22Rv1 (cell line): ENCODE data around the gene RNLS.
"Not testable (repeated sequence)": the region's sequence is repeated elsewhere in the genome, so short reads cannot be mapped to it uniquely, and the experiment has no call there.

Experiments used
- ZFX ChIP-seq: fragments of 450-650 bp; IDR thresholded peaks from 2 replicates; pipeline ENCODE4 v1.6.1; 2017; ENCODE audit warnings: antibody characterized with exemption, borderline replicate concordance
- TF ChIP-seq, protein P1 (sequence below): fragments of 450-650 bp; IDR thresholded peaks from 2 replicates; pipeline ENCODE4 v1.5.1; 2017; ENCODE audit warnings: mild to moderate bottlenecking

- TF ChIP-seq, protein P1, sequence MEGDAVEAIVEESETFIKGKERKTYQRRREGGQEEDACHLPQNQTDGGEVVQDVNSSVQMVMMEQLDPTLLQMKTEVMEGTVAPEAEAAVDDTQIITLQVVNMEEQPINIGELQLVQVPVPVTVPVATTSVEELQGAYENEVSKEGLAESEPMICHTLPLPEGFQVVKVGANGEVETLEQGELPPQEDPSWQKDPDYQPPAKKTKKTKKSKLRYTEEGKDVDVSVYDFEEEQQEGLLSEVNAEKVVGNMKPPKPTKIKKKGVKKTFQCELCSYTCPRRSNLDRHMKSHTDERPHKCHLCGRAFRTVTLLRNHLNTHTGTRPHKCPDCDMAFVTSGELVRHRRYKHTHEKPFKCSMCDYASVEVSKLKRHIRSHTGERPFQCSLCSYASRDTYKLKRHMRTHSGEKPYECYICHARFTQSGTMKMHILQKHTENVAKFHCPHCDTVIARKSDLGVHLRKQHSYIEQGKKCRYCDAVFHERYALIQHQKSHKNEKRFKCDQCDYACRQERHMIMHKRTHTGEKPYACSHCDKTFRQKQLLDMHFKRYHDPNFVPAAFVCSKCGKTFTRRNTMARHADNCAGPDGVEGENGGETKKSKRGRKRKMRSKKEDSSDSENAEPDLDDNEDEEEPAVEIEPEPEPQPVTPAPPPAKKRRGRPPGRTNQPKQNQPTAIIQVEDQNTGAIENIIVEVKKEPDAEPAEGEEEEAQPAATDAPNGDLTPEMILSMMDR: not testable (repeated sequence)
- TF ChIP-seq ZFX: not testable (repeated sequence)
These were observed 274.8 kb downstream of the RNLS start for GRCh38 chr10:88308361-88308760.
